ENCODE measurements around the gene SMARCC1.

- TF ChIP-seq CTCF (IDR thresholded peaks at IDR 0.05), result no peak
- TF ChIP-seq ZFX (IDR thresholded peaks at IDR 0.05; ENCODE audit: borderline replicate concordance), result no peak
Measured at GRCh38 chr3:47758261-47759025, 23.2 kb downstream of the SMARCC1 start.
